GM21717 (cell line): ENCODE measurements around the gene JMJD8.
"Not testable (repeated sequence)": the region's sequence is repeated elsewhere in the genome, so short reads cannot be mapped to it uniquely, and the experiment has no call there.

Experiments
- ATAC-seq: cut with Tn5 transposase; IDR thresholded peaks from one replicate; pipeline ENCODE4 v1.9.1; 2021; ENCODE audit warnings: mild to moderate bottlenecking, moderate library complexity; ENCODE audit not compliant: unreplicated experiment

The JMJD8 gene

GRCh38 chr16:693364-693763 lies 9.2 kb upstream of the JMJD8 start:
- no peak for ATAC-seq

DNA sequence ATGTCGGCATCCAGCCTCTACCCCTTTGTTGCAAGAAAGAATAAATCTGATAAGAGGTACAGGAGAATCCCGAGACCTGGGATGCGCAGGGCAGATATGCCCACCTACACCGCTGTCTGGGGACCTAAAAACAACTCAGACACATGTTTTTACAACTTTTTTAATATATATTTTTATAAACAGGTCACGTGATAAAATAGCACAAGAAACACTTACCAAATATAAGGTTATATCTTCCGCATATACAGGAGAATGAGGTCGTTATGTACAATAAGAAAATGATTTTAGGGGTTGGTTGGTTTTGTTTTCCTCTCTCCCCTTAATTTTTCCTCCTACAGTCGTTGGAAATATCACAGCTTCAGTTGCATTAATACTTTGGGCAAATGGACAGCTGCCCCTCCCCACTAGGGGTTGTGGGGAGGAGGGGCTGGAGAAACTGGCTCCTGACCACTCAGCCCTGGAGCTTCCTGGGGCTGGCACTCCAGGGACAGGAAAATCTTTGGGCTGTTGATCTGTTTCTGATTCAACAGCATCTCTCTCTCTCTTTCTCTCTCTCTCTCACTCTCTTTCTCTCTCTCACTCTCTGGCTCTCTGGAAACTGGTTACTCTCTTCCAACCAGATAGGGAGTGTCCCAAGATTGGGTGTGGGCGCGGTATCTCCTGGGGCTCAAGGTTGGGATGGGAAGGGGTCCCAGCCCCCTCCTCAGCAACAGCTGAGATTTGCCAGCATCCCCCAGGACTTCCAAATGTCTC lies 8.4 kb upstream of the JMJD8 start:
- no peak for ATAC-seq

- not testable (repeated sequence) for ATAC-seq
Observed at GRCh38 chr16:691242-691641, 7.1 kb upstream of the JMJD8 start.

- ATAC-seq, result no peak
Observed at GRCh38 chr16:689175-689897, 5.2 kb upstream of the JMJD8 start.

GRCh38 chr16:687499-687898 lies 3.4 kb upstream of the JMJD8 start:
- no peak for ATAC-seq

GRCh38 chr16:686459-687260 lies 2.5 kb upstream of the JMJD8 start:
- ATAC-seq, result no peak

DNA sequence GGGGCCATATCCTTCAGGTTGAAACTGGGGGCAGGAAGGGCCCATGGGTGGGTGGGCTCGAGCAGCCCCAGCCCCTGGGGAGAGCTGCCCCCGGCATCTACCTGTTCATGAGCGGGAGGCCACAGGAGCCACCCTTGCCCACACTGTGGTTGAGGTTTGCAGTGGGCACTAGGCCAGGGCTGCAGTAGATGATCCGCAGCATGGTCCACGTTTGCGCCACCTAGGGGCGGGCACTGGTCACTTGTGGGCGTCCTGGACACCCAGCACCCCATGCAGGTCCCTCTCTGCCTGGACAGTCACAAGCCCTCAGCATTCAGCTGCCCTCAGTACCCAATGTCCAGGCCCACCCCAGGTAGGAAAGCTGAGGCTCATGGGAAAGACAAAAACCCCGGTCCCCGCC lies 1.8 kb upstream of the JMJD8 start:
- no peak for ATAC-seq

GRCh38 chr16:684961-685696 lies 995 bp upstream of the JMJD8 start:
- no peak for ATAC-seq

GRCh38 chr16:683396-684070 lies 601 bp downstream of the JMJD8 start:
- no peak for ATAC-seq

DNA sequence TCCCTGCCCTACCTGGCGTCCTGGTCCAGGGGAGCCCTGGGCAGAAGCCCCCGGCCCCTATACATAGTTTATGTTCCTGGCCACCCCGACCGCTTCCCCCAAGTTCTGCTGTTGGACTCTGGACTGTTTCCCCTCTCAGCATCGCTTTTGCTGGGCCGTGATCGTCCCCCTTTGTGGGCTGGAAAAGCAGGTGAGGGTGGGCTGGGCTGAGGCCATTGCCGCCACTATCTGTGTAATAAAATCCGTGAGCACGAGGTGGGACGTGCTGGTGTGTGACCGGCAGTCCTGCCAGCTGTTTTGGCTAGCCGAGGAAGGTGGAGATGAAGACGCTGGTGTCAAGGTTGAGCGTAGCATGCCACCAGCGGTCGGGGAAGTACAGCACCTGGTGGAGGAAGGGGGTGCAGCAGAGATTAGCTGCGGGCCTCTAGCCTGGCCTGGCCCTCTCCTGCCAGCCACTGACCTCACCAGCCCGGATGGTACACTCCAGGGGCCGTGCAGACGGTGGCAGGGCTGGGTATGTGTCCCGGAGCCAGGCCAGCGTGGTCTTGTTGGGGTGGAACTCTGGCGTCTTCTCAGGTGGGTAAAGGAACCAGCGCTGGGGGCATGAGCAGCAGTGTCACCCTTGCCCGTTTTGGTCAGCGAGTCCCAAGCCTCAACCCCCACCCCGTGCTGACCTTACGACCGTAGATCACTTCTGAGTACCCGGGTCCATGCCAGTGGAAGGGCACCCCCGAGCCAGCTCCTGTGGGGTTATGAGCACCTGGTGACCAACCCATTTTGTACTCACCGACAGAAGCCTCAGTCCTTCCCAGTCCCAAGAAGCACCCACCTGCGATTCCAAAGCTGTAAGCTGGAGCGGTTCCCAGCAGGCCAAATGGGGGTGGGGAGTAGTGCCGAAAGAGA lies 1.4 kb downstream of the JMJD8 start:
- no peak for ATAC-seq

GRCh38 chr16:681746-682427 lies 2.2 kb downstream of the JMJD8 start:
- ATAC-seq, result no peak

DNA sequence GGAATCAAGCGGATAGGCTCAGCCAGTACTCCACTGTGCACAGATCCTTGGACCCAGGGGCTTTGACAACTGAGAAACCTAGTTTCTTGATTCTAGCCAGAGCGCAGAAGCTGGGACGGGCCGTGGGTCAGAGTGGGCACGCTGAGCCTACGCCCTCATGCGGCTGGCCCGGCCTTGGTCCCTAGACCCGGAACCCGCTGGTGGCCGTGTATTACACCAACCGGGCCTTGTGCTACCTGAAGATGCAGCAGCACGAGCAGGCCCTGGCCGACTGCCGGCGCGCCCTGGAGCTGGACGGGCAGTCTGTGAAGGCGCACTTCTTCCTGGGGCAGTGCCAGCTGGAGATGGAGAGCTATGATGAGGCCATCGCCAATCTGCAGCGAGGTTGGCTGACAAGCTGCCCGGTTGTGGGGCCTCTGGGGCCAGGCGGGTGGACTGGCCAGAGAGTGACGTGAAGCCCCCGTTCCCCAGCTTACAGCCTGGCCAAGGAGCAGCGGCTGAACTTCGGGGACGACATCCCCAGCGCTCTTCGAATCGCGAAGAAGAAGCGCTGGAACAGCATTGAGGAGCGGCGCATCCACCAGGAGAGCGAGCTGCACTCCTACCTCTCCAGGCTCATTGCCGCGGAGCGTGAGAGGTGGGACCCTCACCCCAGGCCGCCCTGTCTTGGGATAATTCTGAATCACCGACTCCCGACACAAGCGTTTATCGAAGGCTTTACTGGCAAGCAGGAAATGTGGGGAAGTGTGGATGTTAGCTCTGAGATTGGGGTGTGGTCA lies 3.0 kb downstream of the JMJD8 start:
- ATAC-seq, result no peak

GRCh38 chr16:680625-680945 lies 3.5 kb downstream of the JMJD8 start:
- no peak for ATAC-seq

GRCh38 chr16:679814-680624 lies 4.1 kb downstream of the JMJD8 start, which contains the start of gene STUB1:
STUB1 (plus strand) TSS chr16:680410; CDS start chr16:680526, 116 bp downstream.
- peak; percentile 31 for ATAC-seq

DNA sequence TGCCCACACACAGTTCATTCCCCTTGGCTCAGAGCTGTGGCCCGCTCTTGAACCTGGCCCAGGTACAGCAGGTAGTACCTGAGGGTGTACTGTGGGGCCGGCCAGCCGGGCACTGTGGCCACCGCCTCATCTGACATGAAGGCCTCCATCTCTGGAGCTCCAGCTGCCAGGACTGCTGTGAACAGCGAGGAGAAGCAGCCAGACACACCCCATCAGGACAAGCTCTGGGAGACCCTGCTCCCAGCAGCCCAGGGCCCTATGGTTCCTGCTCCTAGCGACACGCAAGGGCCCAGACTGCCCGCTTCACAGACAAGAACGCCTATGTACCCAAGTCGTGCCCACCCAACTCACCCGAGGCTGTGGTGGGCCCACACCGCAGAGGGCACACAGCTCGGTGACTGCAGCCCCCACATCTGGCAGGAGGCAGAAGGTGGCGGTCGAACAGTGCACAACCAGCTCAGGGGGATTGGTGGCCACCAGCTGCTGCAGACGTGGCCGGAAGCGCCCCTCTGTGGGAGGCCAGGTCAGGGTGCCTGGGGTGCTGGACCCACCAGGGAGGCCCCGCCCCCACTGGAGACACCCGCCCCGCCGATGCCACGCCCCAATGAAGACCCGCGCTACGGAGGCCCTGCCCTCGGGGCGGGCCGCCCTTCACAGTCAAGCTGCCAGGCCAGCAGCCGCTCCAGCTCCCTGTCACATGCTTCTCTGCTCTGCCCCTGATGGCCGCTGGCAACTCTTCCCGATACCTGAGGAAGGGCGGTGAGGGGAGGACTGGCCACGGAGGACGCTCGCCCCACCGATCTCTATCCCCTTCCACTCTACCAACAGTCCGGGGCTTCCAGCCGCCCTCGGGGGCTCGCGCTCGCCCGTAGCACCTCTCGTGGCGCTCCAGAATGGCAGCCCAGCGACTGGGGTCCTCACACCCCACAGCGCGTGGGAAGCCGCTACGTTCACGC lies 5.0 kb downstream of the JMJD8 start:
- no peak for ATAC-seq

GRCh38 chr16:678209-678857 lies 5.8 kb downstream of the JMJD8 start:
- no peak for ATAC-seq
